Sigmoid colon (tissue), 4 donors: Measurements from ENCODE around the gene GIT2.
"Not testable (repeated sequence)": the region's sequence is repeated elsewhere in the genome, so short reads cannot be mapped to it uniquely, and the experiment has no call there.

Source experiments
- POLR2A ChIP-seq, 2 donors: fragments of 450-650 bp; IDR thresholded peaks; one replicate each; pipeline ENCODE4 v1.6.1; 2016; ENCODE audit warnings: antibody characterized with exemption in 2 of 2, mild to moderate bottlenecking in 2 of 2, moderate library complexity in 2 of 2
- POLR2AphosphoS5 ChIP-seq, 4 donors: sonication (generic); formaldehyde crosslinking; IDR thresholded peaks; one replicate each; pipeline ENCODE4 v1.6.1; 2017; ENCODE audit warnings: antibody characterized with exemption in 4 of 4
- TF ChIP-seq, protein P1 (sequence below), 4 experiments: fragments of 450-650 bp in 3 of 4; fragments of 200-600 bp in 1 of 4; IDR thresholded peaks; one replicate each; pipeline ENCODE4 v1.5.1; 2016 to 2019; ENCODE audit warnings: antibody characterized with exemption in 4 of 4, mild to moderate bottlenecking in 3 of 4, moderate library complexity in 2 of 4

DNA sequence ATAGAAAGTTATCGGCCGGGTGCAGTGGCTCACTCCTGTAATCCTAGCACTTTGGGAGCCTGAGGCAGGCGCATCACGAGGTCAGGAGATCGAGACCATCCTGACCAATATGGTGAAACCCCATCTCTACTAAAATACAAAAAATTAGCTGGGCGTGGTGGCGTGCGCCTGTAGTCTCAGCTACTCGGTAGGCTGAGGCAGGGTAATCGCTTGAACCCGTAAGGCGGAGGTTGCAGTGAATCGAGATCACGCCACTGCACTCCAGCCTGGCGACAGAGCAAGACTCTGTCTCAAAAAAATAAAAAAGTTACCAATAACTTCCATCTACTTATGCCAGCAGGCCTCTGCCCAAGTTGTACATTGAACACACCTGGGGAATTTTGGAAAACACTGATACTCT, 96.8 kb downstream of the GIT2 start:
- not testable (repeated sequence) for TF ChIP-seq POLR2A, POLR2AphosphoS5 (IDR thresholded peaks at IDR 0.05)
- TF ChIP-seq, protein P1, sequence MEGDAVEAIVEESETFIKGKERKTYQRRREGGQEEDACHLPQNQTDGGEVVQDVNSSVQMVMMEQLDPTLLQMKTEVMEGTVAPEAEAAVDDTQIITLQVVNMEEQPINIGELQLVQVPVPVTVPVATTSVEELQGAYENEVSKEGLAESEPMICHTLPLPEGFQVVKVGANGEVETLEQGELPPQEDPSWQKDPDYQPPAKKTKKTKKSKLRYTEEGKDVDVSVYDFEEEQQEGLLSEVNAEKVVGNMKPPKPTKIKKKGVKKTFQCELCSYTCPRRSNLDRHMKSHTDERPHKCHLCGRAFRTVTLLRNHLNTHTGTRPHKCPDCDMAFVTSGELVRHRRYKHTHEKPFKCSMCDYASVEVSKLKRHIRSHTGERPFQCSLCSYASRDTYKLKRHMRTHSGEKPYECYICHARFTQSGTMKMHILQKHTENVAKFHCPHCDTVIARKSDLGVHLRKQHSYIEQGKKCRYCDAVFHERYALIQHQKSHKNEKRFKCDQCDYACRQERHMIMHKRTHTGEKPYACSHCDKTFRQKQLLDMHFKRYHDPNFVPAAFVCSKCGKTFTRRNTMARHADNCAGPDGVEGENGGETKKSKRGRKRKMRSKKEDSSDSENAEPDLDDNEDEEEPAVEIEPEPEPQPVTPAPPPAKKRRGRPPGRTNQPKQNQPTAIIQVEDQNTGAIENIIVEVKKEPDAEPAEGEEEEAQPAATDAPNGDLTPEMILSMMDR (IDR thresholded peaks at IDR 0.05), result not testable (repeated sequence)
